HT1080 (cell line): ENCODE results near the gene GABRG3. TPM values are rescaled to one million over a fixed set of nuclear protein-coding genes. Genes with fewer than 3 reads are reported as not detected.
"Not testable (repeated sequence)": the region's sequence is repeated elsewhere in the genome, so short reads cannot be mapped to it uniquely, and the experiment has no call there.

Source experiments
- DNase-seq: peaks from one replicate; pipeline ENCODE4 v3.0.0-alpha.2; 2015; ENCODE audit warnings: low read depth
- total RNA-seq: library from RNA; depleted of rRNA; stranded (reverse); fragments of >200 nt; shearing (Covaris generic); gene quantifications from 2 replicates; pipeline ENCODE4 v1.2.3, GENCODE V29; 2014

The GABRG3 gene
- total RNA-seq, 1 experiment from 2014 or later = 0.56 TPM

GRCh38 chr15:27175472-27176153, 204.6 kb downstream of the GABRG3 start:
- DNase-seq = no peak

- peak; percentile 63 for DNase-seq
Measured at GRCh38 chr15:27176785-27177406, 205.9 kb downstream of the GABRG3 start.

GRCh38 chr15:27179789-27180188, 208.8 kb downstream of the GABRG3 start:
- no peak for DNase-seq

GRCh38 chr15:27182561-27183110, 211.7 kb downstream of the GABRG3 start:
- no peak for DNase-seq

GRCh38 chr15:27183201-27183600, 212.2 kb downstream of the GABRG3 start:
- no peak for DNase-seq

GRCh38 chr15:27191515-27191914, 220.5 kb downstream of the GABRG3 start:
- not testable (repeated sequence) for DNase-seq

GRCh38 chr15:27196691-27197090, 225.7 kb downstream of the GABRG3 start:
- no peak for DNase-seq

GRCh38 chr15:27201425-27201824, 230.4 kb downstream of the GABRG3 start:
- no peak for DNase-seq

- peak; percentile 81 for DNase-seq
Measured at GRCh38 chr15:27210176-27210575, 239.2 kb downstream of the GABRG3 start.

GRCh38 chr15:27214032-27214431, 243.1 kb downstream of the GABRG3 start:
- DNase-seq = no peak

- no peak for DNase-seq
Measured at GRCh38 chr15:27214961-27215360, 244.0 kb downstream of the GABRG3 start.

- no peak for DNase-seq
Measured at GRCh38 chr15:27218426-27218825, 247.4 kb downstream of the GABRG3 start.

GRCh38 chr15:27219636-27220035, 248.7 kb downstream of the GABRG3 start:
- no peak for DNase-seq

- DNase-seq = no peak
Measured at GRCh38 chr15:27220199-27220598, 249.2 kb downstream of the GABRG3 start.

GRCh38 chr15:27222479-27222878, 251.5 kb downstream of the GABRG3 start:
- DNase-seq = peak; percentile 91

- no peak for DNase-seq
Measured at GRCh38 chr15:27223179-27223578, 252.2 kb downstream of the GABRG3 start.

GRCh38 chr15:27231811-27232210, 260.8 kb downstream of the GABRG3 start:
- no peak for DNase-seq

- DNase-seq = no peak
Measured at GRCh38 chr15:27232876-27233275, 261.9 kb downstream of the GABRG3 start.

- no peak for DNase-seq
Measured at GRCh38 chr15:27234593-27234992, 263.6 kb downstream of the GABRG3 start.

GRCh38 chr15:27235161-27235560, 264.2 kb downstream of the GABRG3 start:
- no peak for DNase-seq

- no peak for DNase-seq
Measured at GRCh38 chr15:27235681-27236080, 264.7 kb downstream of the GABRG3 start.

GRCh38 chr15:27237319-27237939, 266.4 kb downstream of the GABRG3 start:
- no peak for DNase-seq
